Ramos (cell line): ENCODE measurements around the gene ADGRV1.
"Not testable (repeated sequence)": the region's sequence is repeated elsewhere in the genome, so short reads cannot be mapped to it uniquely, and the experiment has no call there.

ENCODE experiments used
- in situ Hi-C: fragments of 300-500 bp; cut with MboI; formaldehyde crosslinking; loops from one replicate; pipeline ENCODE4 v1.14.3; 2022; ENCODE audit warnings: low sequenced_read_pairs; ENCODE audit not compliant: unreplicated experiment

Gene ADGRV1

GRCh38 chr5:90550963-90551362, 7.6 kb upstream of the ADGRV1 start:
- in situ Hi-C loops = no loop called here

GRCh38 chr5:90551376-90551775, 7.2 kb upstream of the ADGRV1 start:
- in situ Hi-C loops = no loop called here

DNA sequence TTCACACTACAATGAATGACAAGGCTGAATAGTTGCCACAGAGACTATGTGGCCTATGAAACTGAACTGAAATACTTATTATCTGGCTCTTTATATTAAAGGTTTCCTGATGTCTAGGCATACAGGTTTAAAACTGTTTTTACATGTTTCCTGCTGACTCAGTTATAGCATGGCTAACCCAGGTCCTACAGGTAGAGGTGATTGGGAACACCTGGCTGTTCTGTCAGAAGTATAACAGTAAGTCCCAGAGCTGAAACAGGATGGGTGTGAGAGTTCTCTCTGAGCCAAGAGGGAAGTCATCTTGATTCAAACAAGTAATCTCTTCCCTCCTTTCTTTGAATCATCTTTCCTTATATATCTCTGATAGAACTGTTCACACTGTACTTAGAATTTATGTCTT, 4.9 kb upstream of the ADGRV1 start:
- in situ Hi-C loops = no loop called here

GRCh38 chr5:90554358-90555006, 4.1 kb upstream of the ADGRV1 start:
- in situ Hi-C loops = no loop called here

GRCh38 chr5:90555666-90556065, 2.9 kb upstream of the ADGRV1 start:
- in situ Hi-C loops = no loop called here

DNA sequence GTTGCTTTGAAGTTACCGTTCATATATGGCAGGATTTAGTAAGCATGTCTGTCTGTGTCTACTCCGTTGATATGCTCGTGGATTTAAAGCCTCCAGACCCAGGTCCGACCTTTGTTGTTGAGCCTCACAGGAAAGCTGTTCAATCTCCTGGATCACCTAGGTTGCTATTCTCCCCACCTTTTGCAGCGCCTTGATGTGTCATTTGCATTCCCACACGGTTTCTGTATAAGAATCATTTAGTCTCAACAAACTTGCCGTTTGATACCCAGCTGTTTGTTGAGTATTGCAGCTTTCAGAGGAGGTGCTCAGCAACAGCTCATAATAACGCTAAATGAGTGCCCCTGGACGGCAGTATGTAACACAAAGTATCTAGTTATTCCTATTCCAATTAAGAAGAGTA, 1.2 kb upstream of the ADGRV1 start:
- in situ Hi-C loops = no loop called here

DNA sequence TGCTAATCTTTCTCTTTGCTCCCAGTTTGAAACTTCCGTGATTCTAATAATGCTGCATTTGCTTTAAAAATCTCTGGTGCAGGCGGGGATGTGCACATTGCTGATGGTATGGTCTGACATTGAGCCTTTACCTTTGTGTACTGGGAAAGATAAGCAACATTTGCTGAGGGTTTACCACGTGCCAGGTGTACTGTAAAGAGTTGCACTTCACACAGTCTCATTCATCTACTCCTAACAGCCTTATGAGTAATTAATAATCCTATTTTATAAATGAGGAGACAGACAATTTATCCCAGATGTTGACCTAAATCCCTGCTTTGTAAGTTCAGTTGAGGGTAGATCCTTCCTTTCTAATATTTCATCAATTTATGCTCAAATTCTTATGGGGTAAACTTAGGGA, 726 bp upstream of the ADGRV1 start:
- in situ Hi-C loops = no loop called here

- in situ Hi-C loops = no loop called here
These were observed 2.2 kb downstream of the ADGRV1 start for GRCh38 chr5:90560771-90561170.

DNA sequence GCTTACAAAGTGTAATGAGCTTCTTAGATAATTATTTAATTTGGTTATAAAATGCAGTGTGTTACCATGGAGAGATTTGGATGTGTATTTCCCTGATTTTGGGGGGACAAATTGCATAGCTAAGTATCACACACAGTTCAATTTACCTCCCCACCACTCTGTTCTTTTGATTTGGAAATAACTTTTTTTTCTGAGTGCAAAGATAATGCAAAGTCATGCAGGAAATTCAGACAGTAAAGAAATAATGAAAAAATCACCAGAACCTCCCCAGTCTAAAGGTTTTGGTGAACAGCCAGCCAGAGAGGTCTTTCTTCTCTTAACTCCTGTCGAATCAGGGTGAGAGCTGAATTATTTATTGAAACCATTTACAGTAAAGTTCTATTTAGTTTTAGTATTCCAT, 3.2 kb downstream of the ADGRV1 start:
- in situ Hi-C loops = no loop called here

DNA sequence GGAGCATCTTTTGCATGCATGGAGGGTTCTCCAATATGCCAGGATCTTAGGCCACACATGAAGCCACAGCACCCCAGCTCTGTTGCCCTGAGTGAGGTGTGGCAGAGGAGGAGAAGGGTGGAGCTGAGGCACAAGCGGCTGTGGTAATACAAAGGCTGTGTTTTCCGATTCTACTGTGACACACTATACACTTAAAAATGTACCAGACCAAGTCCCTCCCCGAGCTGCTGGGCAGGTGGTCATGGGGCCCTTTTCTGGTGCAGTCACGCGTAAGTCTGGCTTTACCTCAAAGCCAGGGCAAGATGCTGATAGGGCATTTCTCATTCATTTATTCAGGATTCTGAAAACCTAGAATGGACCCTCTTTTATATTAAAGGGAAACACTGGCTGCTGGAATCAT, 3.7 kb downstream of the ADGRV1 start:
- in situ Hi-C loops = no loop called here

DNA sequence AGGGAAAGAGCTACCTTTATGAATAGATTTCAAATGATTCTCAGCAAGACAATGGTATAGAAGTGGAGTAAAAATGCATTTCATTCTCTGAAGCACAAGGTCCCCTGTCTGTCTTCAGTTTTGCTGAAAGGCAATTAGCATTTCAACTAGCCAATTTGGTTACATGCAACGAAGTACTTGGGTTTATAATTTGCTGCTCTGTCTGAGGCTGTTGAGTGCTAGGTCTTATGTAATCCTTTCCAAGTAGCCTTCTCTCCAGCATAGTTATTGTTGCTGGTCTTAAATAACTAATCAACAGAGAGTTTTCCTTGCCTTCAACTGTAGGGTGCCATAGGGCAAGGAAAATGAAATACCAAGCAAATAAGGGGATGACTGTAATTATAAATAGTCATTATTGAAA, 4.5 kb downstream of the ADGRV1 start:
- in situ Hi-C loops = no loop called here

- in situ Hi-C loops = no loop called here
These were observed 6.9 kb downstream of the ADGRV1 start for GRCh38 chr5:90565491-90565890.

DNA sequence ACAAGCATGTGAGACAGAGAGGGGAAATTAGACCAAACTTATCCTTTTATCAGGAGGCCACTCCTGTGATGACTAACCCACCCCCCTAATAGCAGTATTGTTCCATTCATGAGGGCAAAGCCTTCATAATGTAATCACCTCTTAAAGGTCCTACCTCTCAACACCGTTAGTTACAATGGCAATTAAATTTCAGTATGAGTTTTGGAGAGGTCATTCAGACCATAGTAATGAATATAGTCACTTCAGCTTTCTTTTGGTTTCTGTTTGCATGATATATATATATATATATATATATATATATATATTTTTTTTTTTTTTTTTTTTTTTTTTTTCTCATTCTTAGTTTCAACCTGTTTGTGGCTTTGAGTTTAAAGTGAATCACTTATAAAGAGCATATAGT, 10.5 kb downstream of the ADGRV1 start:
- in situ Hi-C loops = no loop called here

DNA sequence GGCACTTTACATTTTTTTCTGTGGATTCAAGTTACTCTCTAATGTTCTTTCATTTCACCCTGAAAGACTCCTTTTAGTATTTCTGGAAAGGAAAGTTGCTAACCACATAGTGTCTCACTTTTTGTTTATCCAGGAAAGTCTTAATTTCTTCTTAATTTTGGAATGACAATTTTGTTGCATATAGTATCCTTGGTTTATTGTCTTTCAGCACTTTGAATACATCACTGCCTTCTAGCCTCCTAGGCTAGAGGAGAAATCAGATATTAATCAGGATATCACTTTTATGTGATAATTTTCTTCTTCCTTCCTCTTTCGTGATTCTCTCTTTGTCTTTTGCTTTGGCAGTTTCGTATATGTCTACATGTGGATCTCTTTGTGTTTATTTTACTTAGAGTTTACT, 11.4 kb downstream of the ADGRV1 start:
- in situ Hi-C loops = no loop called here

- in situ Hi-C loops = no loop called here
These were observed 12.7 kb downstream of the ADGRV1 start for GRCh38 chr5:90571147-90571773.

- in situ Hi-C loops = no loop called here
These were observed 17.1 kb downstream of the ADGRV1 start for GRCh38 chr5:90575712-90576111.

DNA sequence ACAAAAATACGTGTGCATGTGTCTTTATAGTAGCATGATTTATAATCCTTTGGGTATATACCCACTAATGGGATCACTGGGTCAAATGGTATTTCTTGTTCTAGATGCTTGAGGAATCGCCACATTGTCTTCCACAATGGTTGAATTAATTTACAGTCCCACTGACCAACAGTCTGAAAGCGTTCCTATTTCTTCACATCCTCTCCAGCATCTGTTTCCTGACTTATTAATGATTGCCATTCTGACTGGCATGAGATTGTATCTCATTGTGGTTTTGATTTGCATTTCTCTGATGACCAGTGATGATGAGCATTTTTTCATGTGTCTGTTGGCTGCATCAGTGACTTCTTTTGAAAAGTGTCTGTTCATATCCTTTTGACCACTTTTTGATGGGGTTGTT, 18.0 kb downstream of the ADGRV1 start:
- in situ Hi-C loops = not testable (repeated sequence)

- in situ Hi-C loops = not testable (repeated sequence)
These were observed 21.3 kb downstream of the ADGRV1 start for GRCh38 chr5:90579905-90580304.

DNA sequence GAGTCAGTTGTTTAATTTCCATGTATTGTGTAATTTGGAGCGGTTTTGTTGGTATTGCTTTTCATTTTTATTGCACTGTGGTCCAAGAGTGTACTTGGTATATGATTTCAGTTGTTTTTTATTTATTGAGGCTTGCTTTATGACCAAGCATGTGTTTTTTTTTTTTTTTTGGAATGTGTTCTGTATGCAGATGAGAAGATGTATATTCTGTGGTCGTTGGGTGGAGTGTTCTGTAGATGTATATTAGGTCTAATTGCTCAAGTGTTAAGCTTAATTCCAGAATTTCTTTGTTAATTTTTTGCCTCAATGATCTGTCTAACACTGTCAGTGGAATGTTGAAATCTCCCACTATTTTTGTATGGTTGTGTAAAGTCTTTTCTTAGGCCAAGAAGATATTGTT, 23.4 kb downstream of the ADGRV1 start:
- in situ Hi-C loops = no loop called here

GRCh38 chr5:90585337-90585986, 26.9 kb downstream of the ADGRV1 start:
- in situ Hi-C loops = no loop called here

DNA sequence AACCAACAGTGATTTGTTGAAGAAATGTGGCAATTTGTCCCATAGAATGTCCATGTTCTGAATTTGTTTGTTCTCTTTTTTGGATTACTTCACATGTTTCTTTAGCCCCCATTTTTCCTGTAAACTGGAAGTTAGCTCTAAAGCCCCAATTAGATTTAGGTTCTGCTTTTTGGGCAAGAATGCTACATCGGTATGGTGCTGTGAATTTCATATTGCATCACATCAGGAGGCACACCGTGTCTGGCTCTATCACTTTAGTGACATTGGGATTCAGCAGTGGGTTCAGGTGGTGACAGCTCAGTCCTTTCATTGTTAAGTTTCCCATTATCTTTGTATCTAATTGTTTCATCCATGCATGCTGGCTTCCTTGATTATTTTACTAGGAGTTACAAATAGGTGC, 27.9 kb downstream of the ADGRV1 start:
- in situ Hi-C loops = no loop called here

DNA sequence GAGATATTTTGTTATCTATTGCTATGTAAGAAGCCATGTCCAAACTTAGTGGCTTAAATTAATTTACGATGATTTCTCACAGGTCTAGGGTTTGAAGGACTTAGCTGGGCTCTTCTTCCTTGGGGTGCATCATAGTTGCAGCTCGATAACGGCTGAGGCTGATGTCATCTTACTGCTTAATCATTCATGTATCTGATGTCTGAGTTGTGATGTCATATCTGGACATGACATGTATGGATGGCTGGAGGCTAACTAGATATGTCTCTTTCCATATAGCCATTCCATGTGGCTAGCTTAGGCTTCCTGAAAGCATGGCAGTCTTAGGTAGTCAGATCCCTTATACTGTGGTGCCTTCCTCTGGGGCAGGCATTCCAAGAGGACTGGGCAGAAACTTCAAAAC, 31.6 kb downstream of the ADGRV1 start:
- in situ Hi-C loops = no loop called here
